Keratinocyte (primary cell): ENCODE measurements around the gene CTNND2. TPM values are rescaled to one million over a fixed set of nuclear protein-coding genes. Genes with fewer than 3 reads are reported as not detected.

Source experiments
- DNase-seq: peaks from one replicate; pipeline ENCODE4 v3.0.0-alpha.2; 2011; ENCODE audit warnings: low read depth, missing footprints, low spot score
- FAIRE-seq: peaks from 2 replicates; lab custom pipeline; 2011; peaks lifted over from hg19 to GRCh38; lab: Jason Lieb, UNC
- H2AFZ ChIP-seq: 2 replicates; pipeline ENCODE4 v1.6.0; 2012; ENCODE audit warnings: low read length, control low read depth, inconsistent platforms; ENCODE audit not compliant: control insufficient read depth
- H3K27ac ChIP-seq: 2 replicates; pipeline ENCODE4 v1.5.1; 2011; ENCODE audit warnings: low read length; ENCODE audit not compliant: control insufficient read depth, insufficient read depth
- H3K27me3 ChIP-seq: 3 replicates; pipeline ENCODE4 v1.6.0; 2011; ENCODE audit warnings: low read length; ENCODE audit not compliant: control insufficient read depth, insufficient read depth; ENCODE audit errors: extremely low read depth
- H3K36me3 ChIP-seq, 2 experiments: 2 replicates in 1 of 2; 3 replicates in 1 of 2; pipeline ENCODE4 v1.5.1; 2011; ENCODE audit warnings: low read length in 2 of 2, mild to moderate bottlenecking in 1 of 2; ENCODE audit not compliant: control insufficient read depth in 2 of 2, insufficient read depth in 2 of 2; ENCODE audit errors: extremely low read depth in 1 of 2
- H3K4me1 ChIP-seq: 3 replicates; pipeline ENCODE4 v1.5.1; 2011; ENCODE audit warnings: low read length; ENCODE audit not compliant: control insufficient read depth, insufficient read depth; ENCODE audit errors: extremely low read depth
- H3K4me2 ChIP-seq: 3 replicates; pipeline ENCODE4 v1.6.0; 2011; ENCODE audit warnings: low read depth, low read length; ENCODE audit not compliant: control insufficient read depth, insufficient read depth; ENCODE audit errors: extremely low read depth
- H3K4me3 ChIP-seq, 3 experiments: fragments of 200-600 bp in 1 of 3; sonication (generic) in 1 of 3; 2 replicates in 2 of 3; 3 replicates in 1 of 3; pipeline ENCODE4 v1.5.1; 2011 to 2016; ENCODE audit warnings: low read length in 3 of 3, mild to moderate bottlenecking in 3 of 3, control low read depth in 2 of 3, inconsistent platforms in 1 of 3, low read depth in 1 of 3, mixed read lengths in 1 of 3, mixed run types in 1 of 3, moderate library complexity in 1 of 3; ENCODE audit not compliant: control insufficient read depth in 2 of 3, insufficient read depth in 2 of 3; ENCODE audit errors: extremely low read depth in 1 of 3
- H3K79me2 ChIP-seq: 2 replicates; pipeline ENCODE4 v1.6.0; 2012; ENCODE audit warnings: low read length; ENCODE audit not compliant: control insufficient read depth, insufficient read depth
- H3K9ac ChIP-seq: 3 replicates; pipeline ENCODE4 v1.6.0; 2011; ENCODE audit warnings: low read length; ENCODE audit not compliant: control insufficient read depth, insufficient read depth; ENCODE audit errors: extremely low read depth
- H3K9me1 ChIP-seq: 3 replicates; pipeline ENCODE4 v1.6.0; 2011; ENCODE audit warnings: low read length; ENCODE audit not compliant: control insufficient read depth, insufficient read depth; ENCODE audit errors: extremely low read depth
- H3K9me3 ChIP-seq: 2 replicates; pipeline ENCODE4 v1.5.1; 2012; ENCODE audit warnings: low read depth, low read length; ENCODE audit not compliant: control insufficient read depth
- H4K20me1 ChIP-seq: 3 replicates; pipeline ENCODE4 v1.6.0; 2011; ENCODE audit warnings: low read length; ENCODE audit not compliant: control insufficient read depth, insufficient read depth; ENCODE audit errors: extremely low read depth
- EZH2 ChIP-seq: IDR thresholded peaks from one replicate; pipeline ENCODE4 v1.6.1; 2012; ENCODE audit warnings: inconsistent platforms, mild to moderate bottlenecking, low read length, moderate library complexity
- dilution Hi-C: fragments of 300-500 bp; cut with MboI; formaldehyde crosslinking; loops from one replicate; pipeline ENCODE4 v1.7.0; 2020; ENCODE audit warnings: low sequenced_read_pairs; ENCODE audit not compliant: extremely low pct_ligation_motif_present
- polyA plus RNA-seq, 5 experiments: library from polyadenylated mRNA; depleted of rRNA in 3 of 5; stranded (reverse) in 3 of 5; stranded (forward) in 1 of 5; unstranded in 1 of 5; fragments of >200 nt; gene quantifications; 1 replicate in 1 of 5; 2 replicates in 3 of 5; 3 replicates in 1 of 5; pipeline versions ENCODE4 v1.2.1 to v1.2.3, GENCODE V29; 2011 to 2012; ENCODE audit warnings: missing spikeins in 2 of 5, low read depth in 1 of 5, low replicate concordance in 1 of 5
- TF ChIP-seq, protein P1 (sequence below), 3 experiments: IDR thresholded peaks in 1 of 3; conservative IDR thresholded peaks in 1 of 3; optimal IDR thresholded peaks in 1 of 3; 2 replicates in 2 of 3; 3 replicates in 1 of 3; pipeline versions ENCODE3 to v1.5.1; 2011; ENCODE audit warnings: low read length in 3 of 3, mild to moderate bottlenecking in 3 of 3, moderate library complexity in 2 of 3, control low read depth in 1 of 3, inconsistent platforms in 1 of 3; ENCODE audit not compliant: insufficient read depth in 2 of 3; ENCODE audit errors: extremely low read depth in 1 of 3

Gene CTNND2
- polyA plus RNA-seq, 1 donor (not counting 4 experiments of a cell fraction or from before 2014, with no cell fraction given): not detected

DNA sequence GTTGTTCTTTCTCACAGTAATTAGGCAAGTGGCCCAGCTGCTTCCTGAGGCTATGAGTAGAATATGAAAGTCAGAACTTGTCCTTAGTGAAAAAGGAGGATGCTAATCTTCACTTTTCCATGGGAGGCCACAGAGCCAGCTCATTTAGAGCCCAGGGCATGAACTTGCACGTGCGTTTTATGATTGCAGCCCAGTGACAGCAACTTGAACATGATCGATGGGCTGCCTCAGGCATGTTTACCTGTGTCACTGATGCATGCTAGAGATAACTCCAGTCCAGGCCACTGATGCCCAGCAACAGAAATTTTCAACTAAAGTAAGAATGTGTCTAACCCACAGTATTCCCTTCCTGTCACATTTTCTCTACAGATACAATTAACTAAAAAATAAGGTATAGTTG is 179.3 kb downstream of the CTNND2 start:
- dilution Hi-C loops: no loop called here
- Histone ChIP-seq H3K36me3 (no peaks in the 10 kb centered on the region), H4K20me1 (no peaks in the 10 kb centered on the region), H3K9me1 (no peaks in the 10 kb centered on the region), H3K79me2 (no peaks in the 10 kb centered on the region), H3K4me3 (no peak overlapping the region), H3K4me1 (no peaks in the 10 kb centered on the region), H3K27me3 (no peaks in the 10 kb centered on the region), H3K9me3 (no peaks in the 10 kb centered on the region), H3K4me2 (no peak overlapping the region), H3K9ac (no peak overlapping the region), H2AFZ (no peak overlapping the region), H3K27ac (no peak overlapping the region)
- TF ChIP-seq EZH2: no peak
- TF ChIP-seq, protein P1, sequence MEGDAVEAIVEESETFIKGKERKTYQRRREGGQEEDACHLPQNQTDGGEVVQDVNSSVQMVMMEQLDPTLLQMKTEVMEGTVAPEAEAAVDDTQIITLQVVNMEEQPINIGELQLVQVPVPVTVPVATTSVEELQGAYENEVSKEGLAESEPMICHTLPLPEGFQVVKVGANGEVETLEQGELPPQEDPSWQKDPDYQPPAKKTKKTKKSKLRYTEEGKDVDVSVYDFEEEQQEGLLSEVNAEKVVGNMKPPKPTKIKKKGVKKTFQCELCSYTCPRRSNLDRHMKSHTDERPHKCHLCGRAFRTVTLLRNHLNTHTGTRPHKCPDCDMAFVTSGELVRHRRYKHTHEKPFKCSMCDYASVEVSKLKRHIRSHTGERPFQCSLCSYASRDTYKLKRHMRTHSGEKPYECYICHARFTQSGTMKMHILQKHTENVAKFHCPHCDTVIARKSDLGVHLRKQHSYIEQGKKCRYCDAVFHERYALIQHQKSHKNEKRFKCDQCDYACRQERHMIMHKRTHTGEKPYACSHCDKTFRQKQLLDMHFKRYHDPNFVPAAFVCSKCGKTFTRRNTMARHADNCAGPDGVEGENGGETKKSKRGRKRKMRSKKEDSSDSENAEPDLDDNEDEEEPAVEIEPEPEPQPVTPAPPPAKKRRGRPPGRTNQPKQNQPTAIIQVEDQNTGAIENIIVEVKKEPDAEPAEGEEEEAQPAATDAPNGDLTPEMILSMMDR (optimal IDR thresholded peaks at IDR 0.05 in 1 of 3, IDR thresholded peaks at IDR 0.05 in 1 of 3, conservative IDR thresholded peaks at IDR 0.05 in 1 of 3; ENCODE audit: extremely low read depth in 1 of 3, insufficient read depth in 2 of 3, low read length in 3 of 3): no peak
- DNase-seq (no peak), FAIRE-seq (no peak)

DNA sequence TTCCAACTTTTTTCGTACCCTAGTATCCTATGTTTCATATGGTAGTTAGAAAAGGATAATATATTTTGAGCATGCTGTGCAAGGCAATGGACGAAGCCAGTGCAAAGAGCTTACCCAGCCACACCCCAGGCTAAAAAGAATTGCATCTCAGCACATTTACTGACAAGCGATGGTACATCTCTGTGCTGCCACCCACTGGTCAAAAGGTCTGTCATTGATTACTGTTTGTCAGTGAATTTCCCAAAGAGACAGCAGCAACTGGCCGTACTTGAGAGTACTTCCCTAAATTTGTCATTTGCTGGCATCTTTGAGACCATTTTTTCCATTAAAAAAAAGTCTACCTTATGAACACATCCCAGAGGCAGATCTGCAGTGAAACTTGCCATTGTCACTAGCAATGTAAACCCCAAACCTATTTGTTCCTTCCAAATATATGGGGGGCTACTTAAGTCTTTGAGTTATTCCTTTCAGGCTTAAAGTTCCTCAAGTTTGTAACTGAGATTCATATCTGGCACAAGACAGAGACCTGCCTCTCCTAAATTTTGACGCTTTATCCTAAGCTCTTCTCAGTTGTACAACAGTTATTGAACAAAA is 184.3 kb downstream of the CTNND2 start:
- no peaks in the 10 kb centered on the region for H4K20me1 ChIP-seq
- DNase-seq: no peak
- no peak overlapping the region for H2AFZ ChIP-seq
- no peaks in the 10 kb centered on the region for H3K9me1 ChIP-seq
- no peaks in the 10 kb centered on the region for H3K9me3 ChIP-seq
- no peaks in the 10 kb centered on the region for H3K79me2 ChIP-seq
- no peak overlapping the region for H3K4me3 ChIP-seq
- no peaks in the 10 kb centered on the region for H3K36me3 ChIP-seq
- no peak overlapping the region for H3K27ac ChIP-seq
- no peaks in the 10 kb centered on the region for H3K27me3 ChIP-seq
- FAIRE-seq: no peak
- TF ChIP-seq, protein P1 (optimal IDR thresholded peaks at IDR 0.05 in 1 of 3, IDR thresholded peaks at IDR 0.05 in 1 of 3, conservative IDR thresholded peaks at IDR 0.05 in 1 of 3; ENCODE audit: extremely low read depth in 1 of 3, insufficient read depth in 2 of 3, low read length in 3 of 3): peak in 2 of 3 experiments; percentile 30 to 35
- TF ChIP-seq EZH2: no peak
- dilution Hi-C loops: no loop called here
- H3K9ac ChIP-seq: no peak overlapping the region
- no peak overlapping the region for H3K4me2 ChIP-seq
- no peaks in the 10 kb centered on the region for H3K4me1 ChIP-seq
